ENCODE data around the gene SPATA31A6.
"Not testable (repeated sequence)": the region's sequence is repeated elsewhere in the genome, so short reads cannot be mapped to it uniquely, and the experiment has no call there.

GRCh38 chr9:42236097-42236496 is 52.6 kb downstream of the SPATA31A6 start:
- not testable (repeated sequence) for TF ChIP-seq SP1, PKNOX1, FOXA1, TARDBP, ZNF384, ARNT (IDR thresholded peaks at IDR 0.05)
